GM19035 (cell line): ENCODE results near the gene SAT2.

Source experiments
- ATAC-seq: cut with Tn5 transposase; IDR thresholded peaks from one replicate; pipeline ENCODE4 v1.9.1; 2021; ENCODE audit not compliant: unreplicated experiment

The SAT2 gene

GRCh38 chr17:7576432-7576937, 51.1 kb downstream of the SAT2 start:
- no peak for ATAC-seq
